ENCODE measurements around the gene FRMD4A. TPM values are rescaled to one million over a fixed set of nuclear protein-coding genes. Genes with fewer than 3 reads are reported as not detected.

FRMD4A gene
- total RNA-seq, 2 donors from 2014 or later, result 55.9 to 81.0 TPM

DNA sequence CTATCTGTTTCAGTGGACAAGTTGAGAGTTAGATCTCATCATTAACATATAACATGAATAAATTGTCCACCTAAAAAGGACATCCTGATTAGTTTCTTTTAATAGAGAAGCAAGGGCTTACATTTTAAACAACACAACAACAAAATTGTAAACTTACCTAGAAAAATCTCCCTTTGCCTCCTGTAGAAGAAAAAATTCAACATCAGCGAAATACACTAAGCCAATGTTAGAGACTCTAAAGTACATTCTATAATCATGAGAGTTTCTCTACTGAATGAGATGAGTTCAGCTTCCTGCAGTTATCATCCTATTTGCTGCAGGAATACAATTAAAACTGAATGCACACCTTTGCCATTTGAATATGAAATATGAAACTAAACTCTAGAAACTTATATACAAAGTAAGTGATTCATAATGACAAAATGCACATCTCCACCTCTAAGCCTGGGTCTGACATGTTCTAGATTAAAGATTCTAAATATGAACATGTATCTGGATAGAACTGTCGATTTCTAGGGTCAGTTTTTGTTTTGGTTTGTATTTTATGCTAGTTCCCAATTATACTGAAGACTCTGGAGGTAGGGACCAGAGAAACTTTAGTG, 569.1 kb downstream of the FRMD4A start:
- Histone ChIP-seq H3K36me3 (no peaks in the 10 kb centered on the region), H3K27ac (no peak overlapping the region), H3K27me3 (replicated peaks; ENCODE audit: insufficient read depth) (no peaks in the 10 kb centered on the region), H3K4me1 (ENCODE audit: control insufficient read depth in 1 of 2, low read depth in 2 of 2) (peaks cover 4 to 28% of the 10 kb centered on the region in 2 donors), H3K4me3 (no peak overlapping the region), H3K9me3 (no peaks in the 10 kb centered on the region)
- DNase-seq (ENCODE audit: low spot score) (no peak), ATAC-seq (ENCODE audit: insufficient number of reproducible peaks, low FRiP score, low read depth) (no peak)
- TF ChIP-seq CTCF (IDR thresholded peaks at IDR 0.05), result no peak

- DNase-seq (ENCODE audit: low spot score) (no peak), ATAC-seq (ENCODE audit: insufficient number of reproducible peaks, low FRiP score, low read depth) (no peak)
- H3K27me3 ChIP-seq (replicated peaks; ENCODE audit: insufficient read depth), result no peaks in the 10 kb centered on the region
- peaks cover 4 to 32% of the 10 kb centered on the region in 2 donors for H3K4me1 ChIP-seq (ENCODE audit: control insufficient read depth in 1 of 2, low read depth in 2 of 2)
- H3K4me3 ChIP-seq, result no peak overlapping the region
- no peak for TF ChIP-seq CTCF (IDR thresholded peaks at IDR 0.05)
- H3K36me3 ChIP-seq, result no peaks in the 10 kb centered on the region
- H3K27ac ChIP-seq, result no peak overlapping the region
- H3K9me3 ChIP-seq, result no peaks in the 10 kb centered on the region
Observed at GRCh38 chr10:13759168-13759567, 571.6 kb downstream of the FRMD4A start.

GRCh38 chr10:13758756-13759155, 572.0 kb downstream of the FRMD4A start:
- no peak for TF ChIP-seq CTCF (IDR thresholded peaks at IDR 0.05)
- Histone ChIP-seq H3K27me3 (replicated peaks; ENCODE audit: insufficient read depth) (no peaks in the 10 kb centered on the region), H3K4me3 (no peak overlapping the region), H3K36me3 (no peaks in the 10 kb centered on the region), H3K27ac (no peak overlapping the region), H3K4me1 (ENCODE audit: control insufficient read depth in 1 of 2, low read depth in 2 of 2) (peaks cover 4 to 32% of the 10 kb centered on the region in 2 donors), H3K9me3 (no peaks in the 10 kb centered on the region)
- no peak for ATAC-seq (ENCODE audit: insufficient number of reproducible peaks, low FRiP score, low read depth)
- DNase-seq (ENCODE audit: low spot score), result no peak

GRCh38 chr10:13758312-13758711, 572.4 kb downstream of the FRMD4A start:
- H3K27me3 ChIP-seq (replicated peaks; ENCODE audit: insufficient read depth), result no peaks in the 10 kb centered on the region
- H3K36me3 ChIP-seq, result no peaks in the 10 kb centered on the region
- no peak overlapping the region for H3K27ac ChIP-seq
- H3K4me1 ChIP-seq (ENCODE audit: control insufficient read depth in 1 of 2, low read depth in 2 of 2), result peaks cover 4 to 32% of the 10 kb centered on the region in 2 donors
- ATAC-seq (ENCODE audit: insufficient number of reproducible peaks, low FRiP score, low read depth) (no peak), DNase-seq (ENCODE audit: low spot score) (no peak)
- H3K4me3 ChIP-seq, result no peak overlapping the region
- no peak for TF ChIP-seq CTCF (IDR thresholded peaks at IDR 0.05)
- H3K9me3 ChIP-seq, result no peaks in the 10 kb centered on the region

- no peak for TF ChIP-seq CTCF (IDR thresholded peaks at IDR 0.05)
- Histone ChIP-seq H3K27ac (no peak overlapping the region), H3K27me3 (replicated peaks; ENCODE audit: insufficient read depth) (no peaks in the 10 kb centered on the region), H3K9me3 (no peaks in the 10 kb centered on the region), H3K36me3 (no peaks in the 10 kb centered on the region), H3K4me1 (ENCODE audit: control insufficient read depth in 1 of 2, low read depth in 2 of 2) (peaks cover 4 to 26% of the 10 kb centered on the region in 2 donors), H3K4me3 (no peak overlapping the region)
- ATAC-seq (ENCODE audit: insufficient number of reproducible peaks, low FRiP score, low read depth), result no peak
- no peak for DNase-seq (ENCODE audit: low spot score)
Observed at GRCh38 chr10:13754277-13754676, 576.4 kb downstream of the FRMD4A start.
